NCI-H226 (cell line): Measurements from ENCODE around the gene HOXC13.
A peak's percentile ranks its signal among the peaks of the same experiment; 100 is the strongest.

Experiments
- DNase-seq: peaks from one replicate; pipeline ENCODE4 v3.0.0-alpha.2; 2015

HOXC13 gene

GRCh38 chr12:53982648-53983567 is 44.3 kb downstream of the HOXC13 start:
- no peak for DNase-seq

DNA sequence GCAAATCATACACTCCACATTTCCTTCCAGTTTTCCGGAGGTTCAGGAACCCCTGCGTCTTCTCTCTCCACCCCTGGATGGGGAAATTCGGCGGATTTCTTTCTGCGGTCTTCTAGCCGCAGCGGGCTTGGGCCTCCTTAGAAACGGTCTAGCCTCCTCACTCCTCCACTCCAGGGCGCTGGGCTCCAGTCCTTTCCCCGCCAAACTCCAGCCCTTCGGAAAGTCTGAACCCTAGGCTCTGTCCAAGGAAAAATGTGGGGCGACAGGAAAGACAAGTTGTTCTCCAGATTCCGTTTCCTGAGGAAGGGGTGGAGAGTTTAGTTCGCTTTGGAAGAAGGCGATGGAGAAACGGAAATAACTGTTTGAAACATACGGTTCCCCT is 44.9 kb downstream of the HOXC13 start:
- DNase-seq: no peak

DNA sequence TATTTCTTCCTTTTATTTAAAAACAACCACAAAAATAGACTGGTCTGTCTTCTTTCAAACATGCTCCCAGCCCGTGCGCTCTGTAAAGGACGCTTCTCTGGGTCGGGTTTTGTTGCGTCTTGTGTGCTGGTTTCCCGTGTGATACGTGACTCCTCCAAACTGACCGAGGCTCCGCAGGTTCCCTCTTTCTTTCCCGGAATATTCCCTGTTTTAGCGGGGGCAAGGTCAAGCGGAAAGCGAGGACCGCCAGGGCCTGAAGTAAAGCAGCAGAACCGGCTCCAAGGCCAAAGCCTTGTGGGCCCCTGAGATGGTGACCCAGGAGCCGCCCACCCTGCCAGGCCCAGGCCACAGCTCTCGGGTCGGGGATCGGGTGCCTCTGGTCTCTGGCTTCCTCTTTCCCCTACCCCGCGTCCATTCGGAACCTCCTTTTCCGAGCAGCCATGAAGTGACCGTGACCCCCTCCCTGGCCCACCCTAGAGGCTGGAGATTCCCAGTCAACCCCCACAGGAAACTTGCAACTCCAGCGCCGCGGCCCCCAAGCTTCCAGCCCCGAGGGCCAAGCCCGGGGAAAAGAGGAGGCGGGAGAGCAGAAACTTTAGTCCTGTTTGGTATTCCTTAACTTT is 45.4 kb downstream of the HOXC13 start:
- DNase-seq: no peak

DNA sequence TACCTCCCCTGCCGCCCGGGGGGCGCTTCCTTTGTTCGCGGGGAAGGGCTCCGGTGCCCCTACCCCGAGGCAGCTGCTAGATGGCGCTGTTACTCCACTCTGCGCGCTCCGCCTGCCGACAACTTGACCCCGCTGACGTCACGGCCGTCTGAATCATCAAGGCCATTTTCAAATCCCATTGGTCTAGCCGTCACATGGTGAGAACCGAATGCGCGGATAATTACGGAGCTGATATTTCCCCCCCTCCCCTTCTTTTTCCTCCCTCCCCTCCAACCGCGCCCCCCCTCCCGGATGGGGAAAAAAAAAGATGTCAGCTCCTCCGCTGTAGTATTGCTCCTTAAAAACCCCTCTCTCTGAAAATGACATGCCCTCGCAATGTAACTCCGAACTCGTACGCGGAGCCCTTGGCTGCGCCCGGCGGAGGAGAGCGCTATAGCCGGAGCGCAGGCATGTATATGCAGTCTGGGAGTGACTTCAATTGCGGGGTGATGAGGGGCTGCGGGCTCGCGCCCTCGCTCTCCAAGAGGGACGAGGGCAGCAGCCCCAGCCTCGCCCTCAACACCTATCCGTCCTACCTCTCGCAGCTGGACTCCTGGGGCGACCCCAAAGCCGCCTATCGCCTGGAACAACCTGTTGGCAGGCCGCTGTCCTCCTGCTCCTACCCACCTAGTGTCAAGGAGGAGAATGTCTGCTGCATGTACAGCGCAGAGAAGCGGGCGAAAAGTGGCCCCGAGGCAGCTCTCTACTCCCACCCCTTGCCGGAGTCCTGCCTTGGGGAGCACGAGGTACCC is 46.5 kb downstream of the HOXC13 start, which contains the start of gene HOXC10:
TSS of gene HOXC10 (plus strand) at position 246 of the 791 bp plus-strand sequence. CDS start at position 360, 114 bp downstream.
- DNase-seq: peak; percentile 83

DNA sequence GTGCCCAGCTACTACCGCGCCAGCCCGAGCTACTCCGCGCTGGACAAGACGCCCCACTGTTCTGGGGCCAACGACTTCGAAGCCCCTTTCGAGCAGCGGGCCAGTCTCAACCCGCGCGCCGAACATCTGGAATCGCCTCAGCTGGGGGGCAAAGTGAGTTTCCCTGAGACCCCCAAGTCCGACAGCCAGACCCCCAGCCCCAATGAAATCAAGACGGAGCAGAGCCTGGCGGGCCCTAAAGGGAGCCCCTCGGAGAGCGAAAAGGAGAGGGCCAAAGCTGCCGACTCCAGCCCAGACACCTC is 47.0 kb downstream of the HOXC13 start:
- DNase-seq: no peak

DNA sequence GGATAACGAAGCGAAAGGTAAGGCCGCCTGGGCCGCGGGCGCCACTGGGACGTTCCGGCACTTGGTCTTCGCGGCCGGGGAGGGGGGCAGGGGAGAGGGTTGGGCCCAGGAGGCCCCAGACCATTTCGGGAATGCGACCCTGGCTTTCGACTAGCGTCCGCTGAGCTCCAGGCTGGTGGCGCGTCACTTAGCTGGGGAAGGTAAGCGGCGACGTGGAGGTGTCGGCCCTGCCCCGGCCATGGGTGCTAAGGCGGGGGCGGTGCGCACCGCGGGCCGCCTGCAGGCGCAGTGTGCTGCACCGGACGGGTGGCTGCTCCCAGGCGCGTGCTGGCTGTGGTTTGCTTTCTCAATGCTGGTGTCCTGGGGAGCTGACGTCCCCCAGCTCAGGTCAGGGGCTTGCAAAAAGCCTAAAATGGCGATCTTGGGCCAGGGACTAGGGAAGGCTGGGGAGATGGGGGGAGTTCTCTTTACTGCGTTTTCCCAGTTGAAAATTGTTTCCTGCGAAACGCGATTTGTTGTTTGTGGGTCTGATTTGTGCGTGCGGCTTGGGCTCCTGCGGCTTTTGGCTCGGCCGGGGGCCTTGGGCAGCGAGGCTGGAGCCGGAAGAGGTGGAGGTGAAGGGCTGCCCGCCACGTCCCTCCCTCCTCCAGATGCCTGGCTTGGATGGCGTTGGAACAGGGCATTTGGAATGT is 47.5 kb downstream of the HOXC13 start:
- DNase-seq: no peak

- no peak for DNase-seq
Measured at GRCh38 chr12:53986686-53987483, 48.3 kb downstream of the HOXC13 start.

DNA sequence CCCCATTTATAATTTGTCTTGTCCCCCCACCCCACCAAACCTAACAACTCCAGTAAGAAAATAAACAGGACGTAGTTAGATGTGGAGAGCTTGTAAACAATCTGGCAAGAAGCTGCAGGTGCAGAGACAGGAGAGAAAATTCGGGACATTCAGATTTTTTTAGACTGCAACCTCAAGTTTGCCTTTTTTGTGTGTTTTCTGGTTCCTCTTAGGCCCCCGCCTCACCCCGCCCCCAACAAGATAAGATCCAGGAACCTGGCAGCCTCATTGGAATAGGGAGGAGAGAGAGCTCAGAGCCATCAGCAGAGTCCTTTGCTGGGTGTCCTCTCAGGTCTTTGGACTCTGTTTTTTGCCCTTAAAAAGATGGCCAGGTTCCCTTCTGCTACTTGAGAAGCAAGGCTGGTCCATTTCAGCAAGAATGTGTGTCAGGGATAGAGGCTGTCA is 49.2 kb downstream of the HOXC13 start:
- no peak for DNase-seq

DNA sequence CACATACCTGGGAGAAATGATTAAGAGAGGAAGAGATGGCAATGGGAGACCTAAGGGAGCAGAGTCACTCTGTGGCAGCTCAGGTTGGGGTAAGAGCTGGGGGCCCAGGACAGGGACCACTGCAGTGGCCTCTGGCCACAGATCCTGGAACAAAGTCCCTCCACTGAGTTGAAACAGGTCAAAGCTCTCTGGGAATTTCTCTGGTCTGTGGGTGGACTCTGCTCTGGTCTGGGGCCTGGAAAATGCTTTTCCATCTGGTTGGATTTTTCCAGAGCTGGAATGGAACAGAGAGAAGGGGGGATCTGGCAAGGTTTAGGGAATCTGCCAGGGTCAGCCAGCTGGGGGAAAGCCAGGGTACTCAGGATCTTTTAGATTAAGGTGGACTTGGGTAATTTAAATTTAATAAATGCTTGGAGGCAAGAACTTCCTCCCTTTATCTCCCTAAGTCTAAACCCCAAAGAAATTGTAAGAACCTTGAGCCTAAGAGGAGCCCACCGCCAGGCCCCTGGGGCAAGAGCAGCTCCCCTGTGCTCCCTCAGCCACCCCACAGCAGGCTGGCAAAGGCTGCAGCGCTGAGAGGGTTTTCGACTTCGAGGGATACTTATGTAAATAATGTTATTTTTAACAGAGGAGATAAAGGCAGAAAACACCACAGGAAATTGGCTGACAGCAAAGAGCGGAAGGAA is 50.1 kb downstream of the HOXC13 start:
- no peak for DNase-seq

DNA sequence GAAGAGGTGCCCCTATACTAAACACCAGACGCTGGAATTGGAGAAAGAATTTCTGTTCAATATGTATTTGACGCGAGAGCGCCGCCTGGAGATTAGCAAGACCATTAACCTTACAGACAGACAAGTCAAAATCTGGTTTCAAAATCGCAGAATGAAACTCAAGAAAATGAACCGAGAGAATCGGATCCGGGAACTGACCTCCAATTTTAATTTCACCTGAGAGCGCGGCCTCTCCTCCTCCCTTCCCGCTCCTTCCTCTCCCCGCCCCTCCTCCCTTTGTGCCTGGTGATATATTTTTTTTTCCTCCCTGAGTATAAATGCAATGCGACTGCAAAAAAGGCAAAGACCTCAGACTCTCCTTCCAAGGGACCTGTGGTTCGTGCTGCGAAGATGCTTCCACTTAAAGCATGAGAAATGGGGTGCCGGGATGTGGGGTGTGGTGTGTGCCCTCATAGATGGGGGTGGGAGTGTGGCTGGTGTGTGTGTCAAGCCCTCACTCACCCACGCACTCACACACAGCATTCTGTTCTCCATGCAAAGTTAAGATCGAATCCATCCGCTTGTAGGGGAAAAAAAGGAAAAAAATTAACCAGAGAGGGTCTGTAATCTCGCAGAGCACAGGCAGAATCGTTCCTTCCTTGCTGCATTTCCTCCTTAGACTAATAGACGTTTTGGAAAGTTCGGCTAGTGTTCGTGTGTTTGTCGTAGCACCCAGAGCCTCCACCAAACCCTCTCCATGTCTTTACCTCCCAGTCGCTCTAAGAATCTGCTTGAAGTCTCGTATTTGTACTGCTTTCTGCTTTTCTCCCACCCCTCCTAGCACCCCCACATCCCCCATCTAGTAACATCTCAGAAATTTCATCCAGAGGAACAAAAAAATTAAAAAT is 50.8 kb downstream of the HOXC13 start:
- peak; percentile 43 for DNase-seq

DNA sequence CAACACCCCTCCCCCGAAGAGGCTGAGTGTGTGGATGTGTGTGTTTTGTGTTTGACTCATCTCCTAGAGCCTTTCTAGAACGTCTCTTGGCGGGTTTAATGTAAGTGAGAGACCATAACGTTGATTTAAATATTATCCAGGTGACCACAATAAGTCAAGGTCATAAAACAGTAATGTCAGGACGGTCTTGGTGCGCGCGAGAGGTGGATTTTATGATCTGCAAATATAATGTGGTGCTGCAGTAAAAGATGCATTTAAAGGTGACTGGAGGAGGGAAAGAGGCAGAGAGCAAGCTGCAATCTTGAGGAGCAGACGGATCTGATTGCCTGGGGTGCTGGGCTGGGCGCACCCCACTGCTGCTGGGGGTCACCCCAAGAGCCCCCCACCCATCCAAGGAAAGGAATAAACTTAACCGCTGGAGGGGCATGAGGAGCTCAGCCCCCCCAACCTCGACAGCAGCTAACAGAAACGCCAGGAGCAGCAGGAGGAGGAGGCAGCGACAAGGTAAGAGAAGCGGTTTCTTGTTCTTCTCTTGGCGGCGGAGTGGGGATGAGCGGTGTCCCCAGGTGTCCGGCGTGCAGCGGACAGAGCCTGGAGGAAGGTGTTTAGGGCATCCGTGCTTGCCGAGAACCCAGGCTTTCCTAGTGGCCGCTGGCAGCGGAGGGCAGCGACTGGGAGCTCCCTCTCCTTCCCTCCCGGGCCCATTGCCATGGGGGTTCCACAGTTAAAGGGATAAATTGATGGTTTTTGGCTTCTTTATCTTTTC is 51.9 kb downstream of the HOXC13 start:
- DNase-seq: no peak

DNA sequence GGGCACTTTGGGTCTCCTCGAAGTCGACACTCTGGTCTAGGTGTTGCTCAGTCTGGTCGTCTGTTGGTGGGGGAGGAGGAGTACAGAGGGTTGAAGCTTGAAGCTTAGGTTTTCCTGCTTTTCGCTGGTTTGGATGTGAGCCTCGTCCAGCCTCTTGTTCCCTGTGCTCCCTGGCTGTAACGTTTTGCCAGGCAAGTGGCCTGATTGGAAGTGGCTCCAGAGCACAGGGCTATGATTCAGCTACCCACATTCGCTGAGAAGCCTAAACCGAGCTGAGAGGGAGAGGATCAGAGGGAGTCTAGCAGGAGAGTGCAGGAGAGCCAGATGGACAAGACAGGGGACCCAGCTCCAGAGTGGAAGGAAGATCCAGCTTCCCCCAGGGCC is 52.4 kb downstream of the HOXC13 start:
- no peak for DNase-seq

- no peak for DNase-seq
Measured at GRCh38 chr12:53992377-53992889, 53.8 kb downstream of the HOXC13 start.

DNA sequence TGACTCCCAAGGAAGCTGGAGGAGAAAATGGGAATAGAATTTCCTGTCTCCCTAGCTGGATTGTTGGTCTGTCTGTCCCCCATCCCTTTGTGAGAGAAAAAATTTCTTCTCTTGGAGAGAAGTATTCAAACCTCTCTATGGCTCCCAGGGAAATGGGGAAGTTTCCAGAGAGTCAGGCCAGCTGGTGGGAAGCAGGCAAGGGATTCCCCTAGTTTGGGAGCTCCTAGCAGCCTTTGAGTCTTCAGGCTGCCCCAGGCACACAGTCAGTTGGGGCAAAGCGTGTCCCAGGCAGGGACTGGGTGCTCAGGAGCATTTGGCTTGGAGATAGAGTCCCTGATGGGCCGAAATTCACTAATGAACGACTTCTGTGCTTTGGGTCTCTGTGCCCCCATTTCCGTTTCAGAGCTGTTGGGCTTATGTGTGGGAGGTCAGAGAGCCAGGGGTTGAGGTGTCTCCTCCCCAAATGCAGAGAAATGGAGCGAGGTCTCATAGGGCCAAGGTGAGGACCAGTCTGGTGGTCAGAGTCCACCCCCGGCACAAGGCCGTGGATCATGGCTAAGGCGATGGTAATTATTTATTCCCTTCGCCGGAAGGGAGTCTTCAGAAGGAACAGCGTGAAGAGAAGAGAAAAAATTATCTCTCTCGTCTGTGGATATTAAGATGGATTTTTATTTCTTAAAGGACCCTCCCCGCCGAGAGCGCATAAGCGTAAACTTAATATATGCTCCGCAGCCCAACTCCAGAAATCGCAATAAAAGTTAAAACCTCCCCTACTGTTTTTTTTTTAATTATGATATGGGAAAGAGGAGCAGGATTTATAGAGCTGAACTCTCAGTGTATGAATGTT is 54.8 kb downstream of the HOXC13 start:
- no peak for DNase-seq

DNA sequence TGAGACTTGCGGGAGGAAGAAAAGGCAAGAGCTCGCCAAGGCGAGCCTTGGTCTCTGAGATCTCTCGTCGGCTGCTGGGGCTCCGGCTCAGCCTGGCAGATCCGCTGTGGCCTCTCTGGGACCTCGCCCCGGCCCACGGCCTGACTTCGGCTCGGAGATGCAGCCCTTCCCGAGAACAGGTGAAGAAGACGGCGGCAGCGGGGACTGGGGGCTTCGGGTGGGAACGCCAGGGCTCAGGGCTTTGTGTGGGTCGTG is 55.3 kb downstream of the HOXC13 start:
- no peak for DNase-seq

- no peak for DNase-seq
Measured at GRCh38 chr12:53994264-53995001, 55.8 kb downstream of the HOXC13 start.

DNA sequence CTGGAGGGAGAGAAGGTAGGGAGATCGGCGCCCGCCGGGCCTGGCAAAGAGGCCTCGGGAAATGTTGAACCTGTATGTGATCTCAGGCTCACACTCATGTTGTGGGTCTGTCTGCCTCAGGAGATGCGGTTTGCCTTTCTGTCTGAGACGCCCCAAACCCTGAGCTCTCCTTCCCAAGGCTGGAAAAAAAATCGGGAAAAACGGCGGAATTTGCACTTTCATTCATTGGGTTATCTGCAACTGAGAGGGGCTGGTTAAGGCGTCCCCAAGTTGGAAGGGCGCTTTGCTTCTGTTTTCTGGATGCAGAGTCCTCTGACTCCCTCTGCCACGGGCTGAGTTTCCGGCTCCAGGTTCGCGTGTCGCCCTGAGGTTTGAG is 56.4 kb downstream of the HOXC13 start:
- DNase-seq: no peak
